ENCODE measurements around the gene VIT. TPM values are rescaled to one million over a fixed set of nuclear protein-coding genes. Genes with fewer than 3 reads are reported as not detected.

Gene VIT
- total and polyA plus RNA-seq, 4 donors, result 0.07 to 0.17 (median 0.09) TPM; not detected in 1

- TF ChIP-seq ZBTB33 (IDR thresholded peaks at IDR 0.05) (no peak), RXRA (IDR thresholded peaks at IDR 0.05) (no peak), MAX (IDR thresholded peaks at IDR 0.05) (no peak), FOXA1 (IDR thresholded peaks at IDR 0.05) (no peak), HNF4G (IDR thresholded peaks at IDR 0.05) (no peak), YY1 (IDR thresholded peaks at IDR 0.05) (no peak), EGR1 (IDR thresholded peaks at IDR 0.05; ENCODE audit: low read depth in 2 of 2) (no peak), JUND (IDR thresholded peaks at IDR 0.05) (no peak)
These were observed 46.3 kb upstream of the VIT start (continued) for GRCh38 chr2:36650031-36650829.

- Histone ChIP-seq H3K27me3 (ENCODE audit: control insufficient read depth in 4 of 4, insufficient read depth in 4 of 4, low read length in 3 of 4) (no peaks in the 10 kb centered on the region), H3K9ac (ENCODE audit: low read depth in 1 of 2, low read length in 2 of 2) (no peak overlapping the region), H3K4me3 (ENCODE audit: low read depth in 1 of 3, low read length in 3 of 3) (no peak overlapping the region), H3K27ac (ENCODE audit: low read depth in 1 of 2, low read length in 2 of 2) (no peak overlapping the region), H3K9me3 (ENCODE audit: control insufficient read depth in 4 of 4, low read length in 3 of 4) (no peaks in the 10 kb centered on the region), H3K36me3 (ENCODE audit: control insufficient read depth in 4 of 4, insufficient read depth in 3 of 4, low read depth in 1 of 4, low read length in 3 of 4) (no peaks in the 10 kb centered on the region), H3K4me1 (ENCODE audit: control insufficient read depth in 4 of 4, insufficient read depth in 4 of 4, low read length in 3 of 4) (no peaks in the 10 kb centered on the region)
- TF ChIP-seq ZBTB33 (IDR thresholded peaks at IDR 0.05) (no peak), MAX (IDR thresholded peaks at IDR 0.05) (no peak), TAF1 (conservative IDR thresholded peaks at IDR 0.05) (no peak), SP1 (IDR thresholded peaks at IDR 0.05) (no peak), HNF4G (IDR thresholded peaks at IDR 0.05) (no peak), HNF4A (conservative IDR thresholded peaks at IDR 0.05) (no peak), ATF3 (IDR thresholded peaks at IDR 0.05) (no peak), RXRA (IDR thresholded peaks at IDR 0.05) (no peak), NR2F2 (IDR thresholded peaks at IDR 0.05) (no peak), EGR1 (IDR thresholded peaks at IDR 0.05; ENCODE audit: low read depth in 2 of 2) (no peak), FOXA1 (IDR thresholded peaks at IDR 0.05) (no peak), YY1 (IDR thresholded peaks at IDR 0.05) (no peak), REST (IDR thresholded peaks at IDR 0.05) (no peak), JUND (IDR thresholded peaks at IDR 0.05) (no peak), FOXA2 (IDR thresholded peaks at IDR 0.05) (no peak)
- DNase-seq (ENCODE audit: low spot score), result no peak
- 79% methylated on average over 5 of the region's 5 CpGs for WGBS
These were observed 43.4 kb upstream of the VIT start for GRCh38 chr2:36653155-36653554.

Data from liver (tissue), 9 donors.